GM18909 (cell line): ENCODE results near the gene USP16.

Experiments used
- ATAC-seq: cut with Tn5 transposase; IDR thresholded peaks from one replicate; pipeline ENCODE4 v1.9.1; 2021; ENCODE audit warnings: mild to moderate bottlenecking; ENCODE audit not compliant: unreplicated experiment, poor library complexity

Gene USP16

DNA sequence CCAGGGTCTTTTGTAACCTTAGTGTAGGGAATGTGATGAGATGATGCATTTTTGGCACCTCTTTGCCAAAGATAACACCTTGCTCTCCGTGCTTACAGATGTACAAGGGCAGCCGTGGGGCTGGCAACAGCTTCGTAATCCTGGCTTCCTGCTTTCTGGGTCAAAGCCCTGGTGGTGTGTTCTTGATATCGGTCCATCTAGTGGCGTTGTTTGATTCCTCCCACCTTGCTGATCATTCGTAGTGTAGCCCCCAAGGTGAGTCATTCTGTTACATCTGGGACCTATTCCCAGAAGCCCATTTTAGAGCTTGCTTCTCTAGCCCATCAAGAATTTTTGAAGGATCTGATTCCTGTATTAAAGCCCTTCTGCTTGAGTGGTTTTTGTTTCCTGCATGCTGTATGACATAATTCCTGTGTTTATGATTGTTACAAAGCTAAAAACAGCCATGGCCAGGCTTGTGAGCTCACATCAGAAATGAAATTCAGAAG is 56.0 kb downstream of the USP16 start:
- ATAC-seq = no peak

DNA sequence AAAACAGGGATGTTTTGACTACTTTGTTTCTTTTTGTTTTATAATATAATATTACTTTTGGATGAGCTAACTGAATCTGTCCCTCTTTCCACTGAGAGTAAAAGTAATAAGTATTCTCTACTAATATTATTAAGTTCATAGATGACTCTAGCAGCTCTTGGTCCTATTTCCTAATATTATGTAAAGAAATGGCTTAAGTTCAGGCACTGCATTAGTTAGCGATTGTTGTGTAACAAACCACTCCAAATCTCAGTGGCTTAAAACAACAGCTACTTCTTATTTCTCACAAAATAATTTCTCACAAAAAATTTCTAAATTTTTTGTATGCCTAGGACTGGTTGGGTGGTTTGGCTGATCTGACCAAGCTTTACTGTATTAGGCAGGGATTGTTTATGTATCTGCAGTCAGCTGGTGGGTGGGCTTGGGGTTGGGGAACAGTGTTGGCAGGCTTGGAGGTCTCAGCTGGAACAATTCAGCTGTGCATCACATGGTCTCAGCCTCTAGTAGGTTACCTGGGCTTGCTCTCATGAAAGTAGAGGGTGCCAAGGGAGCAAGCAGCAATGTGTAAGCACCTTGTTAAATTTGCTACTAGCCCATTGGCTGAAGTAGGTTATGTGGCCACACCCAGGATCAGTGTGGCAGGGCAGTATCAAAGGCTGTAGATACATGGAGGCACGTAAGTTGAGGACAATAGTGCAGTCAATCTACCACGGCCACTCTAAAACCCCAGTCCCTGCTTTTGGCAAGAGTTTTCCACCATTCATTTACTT is 57.8 kb downstream of the USP16 start:
- no peak for ATAC-seq

DNA sequence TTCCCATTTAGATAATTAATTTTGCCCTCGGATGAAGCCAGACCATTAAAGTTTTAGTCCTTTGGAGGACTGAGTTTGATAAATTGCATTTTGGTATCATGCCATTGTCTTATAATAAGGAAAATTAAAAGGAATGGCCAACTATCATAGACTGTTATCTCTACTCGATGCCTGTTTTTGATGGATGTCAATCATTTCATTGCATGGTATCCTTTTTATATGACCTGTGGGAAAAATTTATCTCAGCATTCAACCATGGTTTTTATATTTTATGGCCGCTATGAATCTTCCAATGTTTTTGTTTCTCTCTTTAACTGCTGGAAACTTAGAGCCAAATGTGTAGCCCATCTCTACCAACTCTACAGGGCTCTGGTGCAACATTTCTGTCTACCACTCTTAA is 58.8 kb downstream of the USP16 start:
- no peak for ATAC-seq

DNA sequence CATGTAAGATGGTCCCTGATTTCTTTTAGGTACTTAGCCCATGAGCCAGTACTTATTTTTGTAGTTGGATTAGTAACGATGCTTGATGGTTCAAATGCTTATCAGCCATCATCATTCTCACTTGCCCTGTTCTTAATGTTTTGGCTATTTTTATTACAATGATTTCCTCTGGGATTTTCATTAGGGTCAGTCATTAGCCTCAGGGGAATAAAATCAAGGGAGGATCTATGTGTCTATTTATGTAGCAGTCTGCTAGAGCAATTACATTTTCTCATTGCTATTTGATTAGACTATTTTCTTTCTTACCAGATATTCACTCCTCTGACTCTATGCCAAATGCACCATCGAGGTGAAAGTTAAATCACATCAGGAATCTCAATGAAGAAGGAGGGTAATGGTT is 59.9 kb downstream of the USP16 start:
- ATAC-seq = no peak

DNA sequence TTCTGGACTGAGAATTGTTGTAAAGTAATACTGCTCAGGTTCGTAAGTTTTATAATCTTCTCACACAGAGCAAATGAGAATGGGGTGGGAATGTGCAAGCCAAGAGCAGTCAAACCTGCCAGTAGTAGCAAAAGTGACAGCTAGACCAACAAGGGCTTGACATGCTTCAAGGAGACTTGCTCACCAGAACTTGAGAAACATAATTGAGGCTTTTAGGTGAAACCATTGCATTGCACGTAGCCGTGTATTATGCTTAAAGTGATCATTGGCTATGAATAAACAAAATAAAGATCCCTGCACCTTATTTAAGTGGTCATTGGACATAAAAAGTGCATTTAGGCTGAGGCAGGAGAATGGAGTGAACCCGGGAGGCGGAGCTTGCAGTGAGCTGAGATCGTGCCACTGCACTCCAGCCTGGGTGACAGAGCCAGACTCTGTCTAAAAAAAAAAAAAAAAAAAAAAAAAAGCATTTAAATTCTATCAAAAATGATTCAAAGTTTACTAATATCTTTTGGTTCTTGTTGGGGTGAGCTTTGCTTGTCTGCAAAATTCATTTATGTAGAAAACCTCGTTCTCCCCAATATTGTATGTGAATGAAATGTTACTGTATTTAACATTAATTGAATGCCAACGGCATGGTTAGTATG is 60.8 kb downstream of the USP16 start:
- ATAC-seq = no peak

DNA sequence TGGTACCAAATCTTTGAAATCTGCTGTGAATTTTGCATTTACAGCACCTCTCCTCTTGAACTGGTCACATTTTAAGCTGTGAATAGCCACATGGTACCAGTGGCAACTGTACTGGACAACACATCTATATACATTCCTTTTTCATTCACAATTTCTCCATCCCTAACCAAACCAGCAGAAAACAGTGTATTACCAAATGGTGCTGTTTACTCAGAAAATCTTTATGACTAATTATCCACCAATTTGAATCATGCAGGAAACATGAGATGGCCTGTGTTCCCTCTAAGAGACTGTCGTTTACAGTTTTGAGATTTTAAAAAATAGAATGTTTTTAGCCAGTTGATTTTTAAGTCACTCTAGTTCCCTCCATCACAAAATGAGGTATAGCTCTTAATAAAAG is 66.6 kb downstream of the USP16 start:
- no peak for ATAC-seq

DNA sequence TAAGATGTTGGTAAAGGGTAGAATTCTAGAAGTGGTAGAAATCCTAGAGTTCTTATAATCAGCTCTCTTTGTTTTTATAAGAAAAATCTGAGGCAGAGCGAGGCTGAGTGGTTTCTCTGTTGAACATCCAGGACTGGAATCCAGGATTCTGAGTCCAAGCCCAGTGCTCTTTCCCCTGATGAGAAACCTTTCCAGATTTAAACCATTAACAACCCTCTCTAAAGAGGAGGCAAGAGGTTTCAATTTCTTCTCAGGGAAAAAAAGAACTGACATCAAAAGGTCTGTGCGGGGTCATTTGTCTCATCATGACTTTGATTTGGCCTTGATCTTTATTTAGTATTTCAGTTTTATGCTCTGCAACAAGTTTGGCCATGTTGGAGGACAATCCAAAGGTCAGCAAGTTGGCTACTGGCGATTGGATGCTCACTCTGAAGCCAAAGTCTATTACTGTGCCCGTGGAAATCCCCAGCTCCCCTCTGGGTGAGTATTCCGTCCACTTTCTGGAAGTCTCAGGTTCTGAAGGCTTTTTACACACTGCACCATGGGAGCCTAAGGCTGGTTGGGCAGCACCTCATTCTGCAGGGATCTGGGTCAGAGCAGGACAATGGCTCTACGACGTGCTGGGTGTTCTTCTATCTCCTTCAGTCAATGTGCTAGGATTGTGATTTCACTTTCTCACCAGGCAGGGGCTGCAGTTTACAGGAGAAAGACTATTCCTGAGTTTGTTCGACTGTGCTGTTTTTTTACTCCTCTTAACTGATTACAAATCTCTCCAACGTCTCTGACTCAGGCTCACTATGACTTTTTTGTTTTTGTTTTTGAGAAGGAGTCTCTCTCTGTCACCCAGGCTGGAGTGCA is 67.9 kb downstream of the USP16 start:
- ATAC-seq = no peak

DNA sequence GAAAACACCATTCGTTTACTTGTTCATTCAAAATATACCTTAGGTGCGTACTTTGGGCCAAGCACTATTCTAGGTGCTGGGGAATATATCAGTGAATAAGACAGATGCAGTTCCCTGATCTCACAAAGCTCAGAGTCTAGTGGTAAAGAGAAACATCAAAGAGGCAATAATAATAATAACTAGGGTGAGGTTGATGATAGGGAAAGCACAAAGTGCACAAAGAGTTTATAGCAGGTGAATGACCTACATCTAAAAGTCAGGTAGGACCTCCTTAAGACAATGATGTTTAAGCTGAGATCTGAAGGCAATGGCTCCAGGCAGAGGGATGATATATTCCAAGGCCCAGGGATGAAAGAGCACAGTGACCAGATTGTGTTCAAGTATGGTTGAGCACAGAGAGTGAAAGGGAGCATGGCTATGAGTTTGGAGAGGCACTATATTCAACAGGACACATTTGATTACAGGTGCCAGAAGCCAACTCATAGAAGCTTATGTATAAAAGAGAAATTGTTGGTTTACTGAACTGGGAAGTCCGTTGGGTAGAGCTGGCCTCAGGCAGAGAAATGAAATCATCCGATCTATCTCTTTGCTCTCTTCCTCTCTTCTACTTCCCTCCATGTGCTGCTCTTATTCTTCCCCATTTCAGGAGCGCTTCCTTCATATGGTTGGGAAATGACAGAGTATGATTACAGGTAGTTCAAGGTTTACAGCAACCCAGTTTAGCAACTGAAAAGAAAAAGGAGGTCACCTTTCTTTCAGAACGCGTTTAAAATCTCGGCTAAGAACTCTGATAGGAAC is 71.9 kb downstream of the USP16 start:
- ATAC-seq = no peak

DNA sequence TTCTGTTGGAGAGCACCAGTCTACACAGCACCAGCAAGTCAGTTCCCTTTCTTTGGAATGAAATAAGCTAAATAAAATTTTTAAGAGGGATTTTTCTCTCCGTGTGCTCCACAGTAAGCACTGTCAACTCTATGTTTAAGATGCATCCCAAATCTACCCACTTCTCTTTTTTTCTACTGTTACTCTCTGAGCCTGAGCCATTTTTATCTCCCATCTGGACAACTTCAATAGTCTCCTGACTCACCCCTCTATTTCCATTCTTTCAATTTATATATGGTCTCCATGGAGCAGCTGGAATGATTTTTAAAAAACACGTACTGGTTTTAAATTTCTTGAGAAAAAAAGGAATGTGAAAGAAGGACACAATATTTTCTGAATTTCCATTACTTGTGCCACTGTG is 73.7 kb downstream of the USP16 start:
- ATAC-seq = no peak

DNA sequence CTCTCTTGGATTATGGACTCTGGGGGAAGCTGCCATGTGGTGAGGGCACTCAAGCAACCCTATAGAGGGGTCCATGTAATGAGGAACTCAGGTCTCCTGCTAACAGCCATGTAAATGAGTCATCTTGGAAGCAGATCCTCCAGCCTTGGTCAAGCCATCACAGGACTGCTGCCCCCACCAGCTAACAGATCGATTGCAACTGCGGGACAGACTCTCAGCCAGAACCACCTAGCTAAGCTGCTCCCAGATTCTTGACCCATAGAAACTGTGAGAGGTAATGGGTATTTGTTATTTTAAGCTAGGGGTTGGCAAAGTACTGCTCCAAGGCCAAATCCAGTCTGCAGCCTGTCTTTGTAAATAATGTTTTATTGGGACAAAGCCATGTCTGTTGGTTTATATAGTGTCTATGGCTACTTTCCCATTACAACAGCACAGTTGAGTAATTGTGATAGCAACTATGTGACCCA is 78.4 kb downstream of the USP16 start:
- ATAC-seq = no peak
